Activated B cell treated with CpG ODN at 0.5 μM for 24 hours (primary cell): ENCODE data around the gene PHF14. TPM values are rescaled to one million over a fixed set of nuclear protein-coding genes. Genes with fewer than 3 reads are reported as not detected.
"Not testable (repeated sequence)": the region's sequence is repeated elsewhere in the genome, so short reads cannot be mapped to it uniquely, and the experiment has no call there.

Experiments
- ATAC-seq: fragments of 200-7000 bp; cut with Tn5 transposase; one replicate; pipeline ENCODE4 v1.10.0; 2021; ENCODE audit warnings: low read depth, mild to moderate bottlenecking, moderate library complexity
- CTCF ChIA-PET: fragments of 350-600 bp; sonication (Branson Sonifier 250); formaldehyde crosslinking; loops from one replicate; lab custom pipeline; 2021; ENCODE audit warnings: antibody characterized with exemption; lab: Charles Lee
- POLR2A ChIA-PET: fragments of 350-600 bp; sonication (Branson Sonifier 250); formaldehyde crosslinking; loops from one replicate; lab custom pipeline; 2021; ENCODE audit warnings: antibody characterized with exemption; lab: Charles Lee
- DNase-seq: peaks from one replicate; pipeline ENCODE4 v3.0.0; 2022
- H3K27ac Mint-ChIP-seq: one replicate; pipeline ENCODE4 v1.8.0; 2020; ENCODE audit warnings: mixed read lengths
- H3K27me3 Mint-ChIP-seq: one replicate; pipeline ENCODE4 v1.8.0; 2021; ENCODE audit warnings: mixed read lengths
- H3K36me3 Mint-ChIP-seq: one replicate; pipeline ENCODE4 v1.8.0; 2021; ENCODE audit warnings: low read depth, mixed read lengths
- H3K4me1 Mint-ChIP-seq: one replicate; pipeline ENCODE4 v1.8.0; 2021; ENCODE audit warnings: mixed read lengths
- H3K4me3 Mint-ChIP-seq: one replicate; pipeline ENCODE4 v1.8.0; 2020; ENCODE audit warnings: mild to moderate bottlenecking, mixed read lengths
- H3K9me3 Mint-ChIP-seq: one replicate; pipeline ENCODE4 v1.8.0; 2020; ENCODE audit warnings: mixed read lengths
- intact Hi-C: fragments of 100-400 bp; cut with micrococcal nuclease; formaldehyde crosslinking; loops from one replicate; pipeline ENCODE4 v1.15.1; 2024
- total RNA-seq: library from RNA; stranded (reverse); gene quantifications from 2 replicates; pipeline ENCODE4 v1.2.3, GENCODE V29; 2022
- TF ChIP-seq, protein P1 (sequence below): fragments of 200-600 bp; IDR thresholded peaks from one replicate; pipeline ENCODE4 v1.8.0; 2022; ENCODE audit warnings: antibody characterized with exemption, mild to moderate bottlenecking

PHF14 gene, protein sequence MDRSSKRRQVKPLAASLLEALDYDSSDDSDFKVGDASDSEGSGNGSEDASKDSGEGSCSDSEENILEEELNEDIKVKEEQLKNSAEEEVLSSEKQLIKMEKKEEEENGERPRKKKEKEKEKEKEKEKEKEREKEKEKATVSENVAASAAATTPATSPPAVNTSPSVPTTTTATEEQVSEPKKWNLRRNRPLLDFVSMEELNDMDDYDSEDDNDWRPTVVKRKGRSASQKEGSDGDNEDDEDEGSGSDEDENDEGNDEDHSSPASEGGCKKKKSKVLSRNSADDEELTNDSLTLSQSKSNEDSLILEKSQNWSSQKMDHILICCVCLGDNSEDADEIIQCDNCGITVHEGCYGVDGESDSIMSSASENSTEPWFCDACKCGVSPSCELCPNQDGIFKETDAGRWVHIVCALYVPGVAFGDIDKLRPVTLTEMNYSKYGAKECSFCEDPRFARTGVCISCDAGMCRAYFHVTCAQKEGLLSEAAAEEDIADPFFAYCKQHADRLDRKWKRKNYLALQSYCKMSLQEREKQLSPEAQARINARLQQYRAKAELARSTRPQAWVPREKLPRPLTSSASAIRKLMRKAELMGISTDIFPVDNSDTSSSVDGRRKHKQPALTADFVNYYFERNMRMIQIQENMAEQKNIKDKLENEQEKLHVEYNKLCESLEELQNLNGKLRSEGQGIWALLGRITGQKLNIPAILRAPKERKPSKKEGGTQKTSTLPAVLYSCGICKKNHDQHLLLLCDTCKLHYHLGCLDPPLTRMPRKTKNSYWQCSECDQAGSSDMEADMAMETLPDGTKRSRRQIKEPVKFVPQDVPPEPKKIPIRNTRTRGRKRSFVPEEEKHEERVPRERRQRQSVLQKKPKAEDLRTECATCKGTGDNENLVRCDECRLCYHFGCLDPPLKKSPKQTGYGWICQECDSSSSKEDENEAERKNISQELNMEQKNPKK
- 33.0 and 38.2 TPM in 2 replicates for total RNA-seq

DNA sequence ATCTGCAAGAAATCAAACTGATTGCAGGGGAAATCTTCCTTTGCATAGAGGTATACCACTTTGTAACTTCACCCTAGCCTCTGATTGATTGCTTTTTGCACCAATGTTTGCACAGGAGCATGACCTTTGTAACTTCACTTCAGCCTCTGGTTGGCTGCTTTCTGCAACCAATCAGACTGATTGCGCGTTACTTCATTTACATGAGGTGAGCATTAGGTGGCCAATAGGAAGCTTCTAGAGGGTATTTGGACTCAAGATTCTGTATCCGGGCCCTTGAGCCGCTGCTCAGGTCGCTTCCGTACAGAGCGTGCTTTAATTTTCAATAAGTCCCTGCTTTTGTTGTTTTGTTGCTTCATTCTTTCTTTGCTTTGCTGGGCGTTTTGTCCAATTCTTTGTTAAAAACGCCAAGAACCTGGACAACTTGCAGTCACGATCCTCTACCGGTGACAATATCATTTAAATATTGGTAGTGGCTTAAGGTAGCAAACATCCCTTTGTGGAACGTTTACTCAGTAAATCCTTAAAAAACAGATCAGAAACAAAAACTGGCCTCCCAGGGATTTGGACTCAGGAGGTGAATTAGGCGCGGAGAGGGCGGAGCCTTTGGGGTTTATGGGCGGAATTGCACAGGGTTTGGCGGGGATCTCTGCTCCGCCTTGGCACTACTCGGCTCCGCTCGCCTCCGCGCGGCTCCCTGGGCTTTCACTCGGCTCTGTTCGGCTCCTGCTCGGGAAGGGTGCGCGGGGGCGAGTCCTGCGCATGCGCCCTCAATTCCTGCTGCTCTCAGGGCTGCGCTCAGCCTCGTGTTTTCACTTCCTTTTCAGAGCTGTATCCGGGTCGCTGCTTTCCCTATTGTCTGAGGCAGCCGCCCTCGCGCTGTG lies at the start of gene PHF14:
Gene PHF14, plus strand, starts transcription at position 812 of the 881 bp plus-strand sequence. CDS start 452 bp downstream, outside the sequence.
- H3K4me3 Mint-ChIP-seq = peak within 1 kb of the TSS; percentile 93
- peaks cover 26% of the 10 kb centered on the region for H3K36me3 Mint-ChIP-seq
- ChIA-PET CTCF (interaction anchor here (2.7 kb wide), 1 partner anchor 33 kb away, joined by 15 read pairs; a partner anchor contains a TSS), POLR2A (interaction anchor here (0.6 to 5.0 kb wide), 3 partner anchors 25 to 48 kb away, joined by 3 to 102 read pairs (median 3); a partner anchor contains a TSS)
- peaks cover 3% of the 10 kb centered on the region for H3K27me3 Mint-ChIP-seq
- peak; percentile 95 for ATAC-seq
- TF ChIP-seq, protein P1, sequence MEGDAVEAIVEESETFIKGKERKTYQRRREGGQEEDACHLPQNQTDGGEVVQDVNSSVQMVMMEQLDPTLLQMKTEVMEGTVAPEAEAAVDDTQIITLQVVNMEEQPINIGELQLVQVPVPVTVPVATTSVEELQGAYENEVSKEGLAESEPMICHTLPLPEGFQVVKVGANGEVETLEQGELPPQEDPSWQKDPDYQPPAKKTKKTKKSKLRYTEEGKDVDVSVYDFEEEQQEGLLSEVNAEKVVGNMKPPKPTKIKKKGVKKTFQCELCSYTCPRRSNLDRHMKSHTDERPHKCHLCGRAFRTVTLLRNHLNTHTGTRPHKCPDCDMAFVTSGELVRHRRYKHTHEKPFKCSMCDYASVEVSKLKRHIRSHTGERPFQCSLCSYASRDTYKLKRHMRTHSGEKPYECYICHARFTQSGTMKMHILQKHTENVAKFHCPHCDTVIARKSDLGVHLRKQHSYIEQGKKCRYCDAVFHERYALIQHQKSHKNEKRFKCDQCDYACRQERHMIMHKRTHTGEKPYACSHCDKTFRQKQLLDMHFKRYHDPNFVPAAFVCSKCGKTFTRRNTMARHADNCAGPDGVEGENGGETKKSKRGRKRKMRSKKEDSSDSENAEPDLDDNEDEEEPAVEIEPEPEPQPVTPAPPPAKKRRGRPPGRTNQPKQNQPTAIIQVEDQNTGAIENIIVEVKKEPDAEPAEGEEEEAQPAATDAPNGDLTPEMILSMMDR = no peak
- H3K4me1 Mint-ChIP-seq = peaks cover 45% of the 10 kb centered on the region
- peaks cover 2% of the 10 kb centered on the region for H3K9me3 Mint-ChIP-seq
- DNase-seq = peak; percentile 87
- intact Hi-C loops = loop anchor here (1.0 kb wide), 2 partner anchors 33 to 1713 kb away; a partner anchor contains a TSS
- H3K27ac Mint-ChIP-seq = peak within 1 kb of the TSS; percentile 95

DNA sequence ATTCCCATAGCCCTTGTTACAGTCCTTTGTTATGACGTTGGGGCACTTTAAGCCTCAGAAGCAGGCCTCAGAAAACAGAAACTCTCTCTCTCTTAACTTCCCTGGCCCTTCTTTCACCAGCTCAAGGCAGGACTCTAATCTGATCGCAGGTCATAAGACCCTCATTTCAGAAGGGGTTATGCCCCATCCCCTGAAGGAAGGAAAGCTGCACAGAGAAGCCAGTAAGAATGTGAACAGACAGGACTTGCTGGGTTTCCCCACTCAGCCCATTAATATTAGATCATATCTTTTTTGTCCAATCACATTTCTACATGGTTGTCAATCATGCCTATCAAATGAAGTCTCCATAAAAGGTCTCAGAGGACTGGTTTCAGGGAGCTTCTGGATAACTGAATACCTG lies 49.3 kb upstream of the PHF14 start:
- ChIA-PET POLR2A (no interaction called here), CTCF (no interaction called here)
- no peak for ATAC-seq
- intact Hi-C loops = no loop called here
- H3K27me3 Mint-ChIP-seq = no peaks in the 10 kb centered on the region
- H3K9me3 Mint-ChIP-seq = no peaks in the 10 kb centered on the region
- H3K36me3 Mint-ChIP-seq = no peaks in the 10 kb centered on the region
- no peak overlapping the region for H3K4me3 Mint-ChIP-seq
- no peak for DNase-seq
- H3K27ac Mint-ChIP-seq = no peak overlapping the region
- H3K4me1 Mint-ChIP-seq = no peaks in the 10 kb centered on the region
- TF ChIP-seq, protein P1 = no peak

DNA sequence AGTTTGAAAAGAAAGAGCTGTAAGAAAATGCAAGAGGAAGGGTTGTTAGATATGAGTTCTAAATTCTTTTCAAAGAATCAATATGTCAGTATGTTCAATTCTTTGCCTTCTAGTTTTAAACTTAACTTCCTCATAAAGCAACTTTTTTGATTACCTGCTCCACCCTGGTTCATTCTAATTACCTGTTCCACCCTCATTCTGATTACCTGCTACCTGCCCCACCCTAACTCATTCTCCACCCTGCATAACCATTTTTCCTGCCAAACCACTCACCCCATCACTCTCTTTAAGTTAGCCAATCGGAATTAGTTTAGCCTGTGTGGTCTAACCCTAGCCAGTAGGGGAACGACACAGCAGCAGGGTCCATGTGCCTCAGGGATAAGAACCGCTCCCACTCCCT lies 45.5 kb upstream of the PHF14 start:
- ATAC-seq, H3K27ac Mint-ChIP-seq, POLR2A ChIA-PET: not testable (repeated sequence)

DNA sequence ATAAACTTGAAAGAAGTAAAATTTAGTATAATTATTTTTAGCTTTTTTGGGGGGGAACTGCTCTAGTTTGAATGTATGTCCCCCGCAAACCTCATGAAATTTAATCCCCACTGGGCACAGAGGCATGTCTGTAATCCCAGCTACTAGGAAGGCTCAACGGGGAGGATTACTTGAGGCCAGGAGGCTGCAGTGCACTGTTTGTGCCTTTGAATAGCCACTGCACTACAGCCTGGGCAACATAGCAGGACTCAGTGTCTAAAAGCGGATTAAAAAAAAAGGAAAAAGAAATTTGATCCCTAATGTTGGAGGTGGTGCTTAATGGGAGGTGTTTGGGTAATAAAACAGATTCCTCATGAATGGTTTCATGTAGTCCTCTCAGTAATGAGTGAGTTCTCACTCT lies 43.1 kb upstream of the PHF14 start:
- Mint-ChIP-seq H3K9me3 (no peaks in the 10 kb centered on the region), H3K4me1 (no peaks in the 10 kb centered on the region), H3K27ac (no peak overlapping the region), H3K27me3 (no peaks in the 10 kb centered on the region), H3K4me3 (no peak overlapping the region), H3K36me3 (peaks cover 36% of the 10 kb centered on the region)
- ChIA-PET CTCF (no interaction called here), POLR2A (interaction anchor here (0.6 to 2.1 kb wide), 2 partner anchors 10 to 89 kb away, joined by 3 to 11 read pairs; a partner anchor contains a TSS)
- TF ChIP-seq, protein P1 = no peak
- no peak for DNase-seq
- ATAC-seq = no peak
- intact Hi-C loops = no loop called here

More for the DNA sequence above, 45.5 kb upstream of the PHF14 start:
- H3K27me3 Mint-ChIP-seq, H3K4me1 Mint-ChIP-seq, CTCF ChIA-PET, H3K9me3 Mint-ChIP-seq, DNase-seq, H3K4me3 Mint-ChIP-seq, intact Hi-C loops: not testable (repeated sequence)
- peaks cover 19% of the 10 kb centered on the region for H3K36me3 Mint-ChIP-seq

DNA sequence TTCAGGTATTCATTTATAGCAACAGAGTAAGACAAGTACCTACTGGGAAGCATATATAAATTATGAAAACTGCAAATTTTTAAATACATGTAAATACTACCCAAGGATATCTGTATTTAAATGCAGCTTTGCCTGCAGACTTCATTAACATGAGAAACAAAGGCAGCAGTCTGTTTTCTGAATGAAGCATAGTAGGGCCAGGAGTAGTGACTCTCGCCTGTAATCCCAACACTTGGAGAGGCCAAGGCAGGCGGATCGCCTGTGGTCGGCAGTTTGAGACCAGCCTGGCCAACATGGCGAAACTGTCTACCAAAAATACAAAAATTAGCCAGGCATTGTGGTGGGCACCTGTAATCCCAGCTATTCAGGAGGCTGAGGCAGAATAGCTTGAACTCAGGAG lies 42.5 kb upstream of the PHF14 start:
- peaks cover 42% of the 10 kb centered on the region for H3K36me3 Mint-ChIP-seq
- TF ChIP-seq, protein P1 = no peak
- no peak for DNase-seq
- H3K9me3 Mint-ChIP-seq = no peaks in the 10 kb centered on the region
- ATAC-seq = no peak
- CTCF ChIA-PET = interaction anchor here (0.6 kb wide), 1 partner anchor 1341 kb away, joined by 3 read pairs; no protein-coding TSS in a partner anchor
- peaks cover under 1% of the 10 kb centered on the region for H3K4me1 Mint-ChIP-seq
- intact Hi-C loops = no loop called here
- H3K4me3 Mint-ChIP-seq = no peak overlapping the region
- H3K27me3 Mint-ChIP-seq = no peaks in the 10 kb centered on the region
- no peak overlapping the region for H3K27ac Mint-ChIP-seq
- POLR2A ChIA-PET = interaction anchor here (2.1 kb wide), 1 partner anchor 9 kb away, joined by 11 read pairs; a partner anchor contains a TSS
